ENCODE measurements around the gene RFC5.
"Not testable (repeated sequence)": the region's sequence is repeated elsewhere in the genome, so short reads cannot be mapped to it uniquely, and the experiment has no call there.

RFC5 gene

GRCh38 chr12:118053071-118053985, 36.8 kb downstream of the RFC5 start:
- DNase-seq = no peak

- DNase-seq = peak; percentile 44
Measured at GRCh38 chr12:118055144-118055557, 38.6 kb downstream of the RFC5 start.

GRCh38 chr12:118055865-118056773, 39.6 kb downstream of the RFC5 start:
- DNase-seq = no peak

GRCh38 chr12:118058227-118058626, 41.7 kb downstream of the RFC5 start:
- no peak for DNase-seq

- no peak for DNase-seq
Measured at GRCh38 chr12:118058881-118059280, 42.4 kb downstream of the RFC5 start.

GRCh38 chr12:118059341-118060191, 43.1 kb downstream of the RFC5 start:
- no peak for DNase-seq

- peak; percentile 68 for DNase-seq
Measured at GRCh38 chr12:118060301-118061010, 44.0 kb downstream of the RFC5 start.

GRCh38 chr12:118061011-118061872, 44.7 kb downstream of the RFC5 start, which contains the start of gene WSB2:
Gene WSB2 (minus strand): TSS chr12:118061179. CDS start chr12:118061048, 131 bp downstream.
- peak; percentile 58 for DNase-seq

- DNase-seq = peak; percentile 84
Measured at GRCh38 chr12:118061873-118062843, 45.7 kb downstream of the RFC5 start.

GRCh38 chr12:118063576-118064391, 47.3 kb downstream of the RFC5 start:
- no peak for DNase-seq

- peak; percentile 27 for DNase-seq
Measured at GRCh38 chr12:118064608-118065007, 48.1 kb downstream of the RFC5 start.

GRCh38 chr12:118065380-118065779, 48.9 kb downstream of the RFC5 start:
- DNase-seq = no peak

GRCh38 chr12:118068445-118068844, 51.9 kb downstream of the RFC5 start:
- no peak for DNase-seq

- no peak for DNase-seq
Measured at GRCh38 chr12:118070650-118071049, 54.1 kb downstream of the RFC5 start.

GRCh38 chr12:118073768-118074167, 57.3 kb downstream of the RFC5 start:
- no peak for DNase-seq

- DNase-seq = not testable (repeated sequence)
Measured at GRCh38 chr12:118081521-118081920, 65.0 kb downstream of the RFC5 start.
